HT-29 (cell line): ENCODE measurements around the gene FSTL4. TPM values are rescaled to one million over a fixed set of nuclear protein-coding genes. Genes with fewer than 3 reads are reported as not detected.

Experiments
- DNase-seq: peaks from one replicate; pipeline ENCODE4 v3.0.0-alpha.2; 2015; ENCODE audit warnings: low spot score
- total RNA-seq: library from RNA; depleted of rRNA; stranded (reverse); fragments of >200 nt; shearing (Covaris generic); gene quantifications from 2 replicates; pipeline ENCODE4 v1.2.3, GENCODE V29; 2014; rRNA removed

The FSTL4 gene
- total RNA-seq, result 0.33 TPM in 1 of 2 replicates, not detected in the other

GRCh38 chr5:133612249-133612860 is at the start of gene FSTL4:
TSS of gene FSTL4 (minus strand) at chr5:133612541.
- no peak for DNase-seq

- no peak for DNase-seq
Observed at GRCh38 chr5:133661389-133661788, 49.0 kb upstream of the FSTL4 start.

- no peak for DNase-seq
Observed at GRCh38 chr5:133658327-133658726, 46.0 kb upstream of the FSTL4 start.

GRCh38 chr5:133657036-133657435 is 44.7 kb upstream of the FSTL4 start:
- DNase-seq, result no peak

GRCh38 chr5:133655966-133656365 is 43.6 kb upstream of the FSTL4 start:
- no peak for DNase-seq

- no peak for DNase-seq
Observed at GRCh38 chr5:133653760-133654049, 41.4 kb upstream of the FSTL4 start.

GRCh38 chr5:133652951-133653759 is 40.8 kb upstream of the FSTL4 start:
- no peak for DNase-seq

- no peak for DNase-seq
Observed at GRCh38 chr5:133644000-133644865, 31.9 kb upstream of the FSTL4 start.

- DNase-seq, result no peak
Observed at GRCh38 chr5:133643365-133643764, 31.0 kb upstream of the FSTL4 start.

GRCh38 chr5:133642153-133642722 is 29.9 kb upstream of the FSTL4 start:
- DNase-seq, result no peak

- DNase-seq, result no peak
Observed at GRCh38 chr5:133641683-133642082, 29.3 kb upstream of the FSTL4 start.

- DNase-seq, result no peak
Observed at GRCh38 chr5:133639850-133640528, 27.6 kb upstream of the FSTL4 start.

GRCh38 chr5:133638436-133638835 is 26.1 kb upstream of the FSTL4 start:
- no peak for DNase-seq

GRCh38 chr5:133637206-133637605 is 24.9 kb upstream of the FSTL4 start:
- no peak for DNase-seq

GRCh38 chr5:133635051-133635450 is 22.7 kb upstream of the FSTL4 start:
- no peak for DNase-seq

- DNase-seq, result no peak
Observed at GRCh38 chr5:133627180-133627579, 14.8 kb upstream of the FSTL4 start.

GRCh38 chr5:133624316-133624715 is 12.0 kb upstream of the FSTL4 start:
- DNase-seq, result no peak

GRCh38 chr5:133618141-133618540 is 5.8 kb upstream of the FSTL4 start:
- DNase-seq, result peak; percentile 4

- no peak for DNase-seq
Observed at GRCh38 chr5:133613743-133614142, 1.4 kb upstream of the FSTL4 start.

GRCh38 chr5:133613184-133613583 is 843 bp upstream of the FSTL4 start:
- DNase-seq, result no peak
